Chondrocyte (in vitro differentiated cells): Measurements from ENCODE around the gene NPC2. TPM values are rescaled to one million over a fixed set of nuclear protein-coding genes. Genes with fewer than 3 reads are reported as not detected.
A peak's percentile ranks its signal among the peaks of the same experiment; 100 is the strongest.

Experiments
- DNase-seq: peaks from one replicate; pipeline ENCODE4 v3.0.0; 2021; ENCODE audit warnings: mixed read lengths, low spot score
- H3K27ac Mint-ChIP-seq: one replicate; pipeline ENCODE4 v1.8.0; 2021; ENCODE audit warnings: mild to moderate bottlenecking, moderate library complexity, mixed read lengths; ENCODE audit not compliant: unreplicated experiment
- H3K27me3 Mint-ChIP-seq: 2 replicates; pipeline ENCODE4 v1.8.0; 2021; ENCODE audit warnings: low read depth, mixed read lengths
- H3K36me3 Mint-ChIP-seq: 2 replicates; pipeline ENCODE4 v1.8.0; 2021; ENCODE audit warnings: low read depth, mixed read lengths
- H3K4me1 Mint-ChIP-seq: 2 replicates; pipeline ENCODE4 v1.8.0; 2021; ENCODE audit warnings: low read depth, mild to moderate bottlenecking, mixed read lengths
- H3K4me3 Mint-ChIP-seq: one replicate; pipeline ENCODE4 v1.8.0; 2021; ENCODE audit warnings: mild to moderate bottlenecking, moderate library complexity, mixed read lengths; ENCODE audit not compliant: unreplicated experiment
- H3K9me3 Mint-ChIP-seq: 2 replicates; pipeline ENCODE4 v1.8.0; 2021; ENCODE audit warnings: low read depth, mixed read lengths
- CTCF ChIP-seq: fragments of 200-600 bp; sonication (generic); IDR thresholded peaks from 2 replicates; pipeline ENCODE4 v1.5.0; 2021; ENCODE audit warnings: antibody characterized with exemption, mild to moderate bottlenecking, moderate library complexity
- total RNA-seq: library from RNA; stranded (reverse); gene quantifications from 3 replicates; pipeline ENCODE4 v1.2.1, GENCODE V29; 2021

Gene NPC2
- total RNA-seq, 1 donor from 2014 or later: 209 TPM

GRCh38 chr14:74528886-74529285, 35.8 kb upstream of the NPC2 start:
- H3K27me3 Mint-ChIP-seq: no peaks in the 10 kb centered on the region
- no peak for TF ChIP-seq CTCF
- peaks cover 32% of the 10 kb centered on the region for H3K4me1 Mint-ChIP-seq
- H3K36me3 Mint-ChIP-seq: peaks cover 26% of the 10 kb centered on the region
- no peak overlapping the region for H3K4me3 Mint-ChIP-seq
- DNase-seq: no peak
- no peak overlapping the region for H3K27ac Mint-ChIP-seq
- no peaks in the 10 kb centered on the region for H3K9me3 Mint-ChIP-seq

DNA sequence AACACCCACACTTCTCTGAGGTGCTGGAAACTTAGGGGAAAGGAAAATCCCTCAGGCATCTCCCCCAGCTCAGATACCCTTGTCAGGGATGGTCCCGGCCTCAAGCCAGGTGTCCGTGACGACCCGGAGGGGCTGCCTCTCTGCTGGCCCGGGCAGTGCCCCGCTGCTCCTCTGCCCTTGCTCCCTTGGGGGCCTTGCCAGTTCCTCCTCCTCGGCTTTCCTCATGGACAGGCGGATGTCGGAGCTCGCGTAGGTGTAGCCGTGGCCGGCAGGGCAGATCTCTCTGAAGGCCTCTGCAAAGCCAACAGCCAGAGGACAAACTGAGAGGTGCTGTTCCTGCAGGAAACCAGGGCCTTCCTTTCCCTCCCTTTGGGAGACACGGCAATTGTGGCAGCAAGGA, 35.3 kb upstream of the NPC2 start:
- Mint-ChIP-seq H3K27me3 (no peaks in the 10 kb centered on the region), H3K36me3 (peaks cover 25% of the 10 kb centered on the region), H3K4me3 (no peak overlapping the region), H3K9me3 (no peaks in the 10 kb centered on the region), H3K27ac (no peak overlapping the region), H3K4me1 (peaks cover 32% of the 10 kb centered on the region)
- DNase-seq: no peak
- no peak for TF ChIP-seq CTCF

DNA sequence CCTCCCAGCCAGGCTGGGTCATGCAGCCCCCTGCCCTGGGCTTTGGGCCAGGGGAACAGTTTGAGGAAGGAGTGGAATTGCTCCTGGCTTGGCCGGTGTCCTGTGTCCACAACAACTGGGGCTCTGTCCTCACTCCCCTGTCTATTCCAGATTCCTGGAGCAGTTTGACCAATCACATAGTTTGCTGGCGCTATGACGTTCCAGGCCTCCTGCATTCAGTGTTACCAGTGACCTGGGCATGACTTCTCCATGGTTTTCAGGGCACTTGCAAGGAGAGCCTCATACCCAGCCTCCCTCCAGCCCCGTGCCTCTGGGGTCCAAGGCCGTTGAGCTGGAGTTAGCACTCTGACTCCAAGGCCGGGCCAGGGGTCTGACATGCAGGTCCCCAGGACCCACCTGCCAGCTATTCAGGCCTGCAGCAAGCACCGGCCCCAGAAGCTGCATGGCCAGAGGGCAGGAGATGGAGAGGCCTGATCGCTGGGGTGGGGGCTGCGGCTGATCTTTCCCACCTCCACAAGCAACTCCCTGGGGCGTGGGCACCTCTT, 34.7 kb upstream of the NPC2 start:
- Mint-ChIP-seq H3K27me3 (no peaks in the 10 kb centered on the region), H3K4me3 (no peak overlapping the region), H3K36me3 (peaks cover 24% of the 10 kb centered on the region), H3K9me3 (no peaks in the 10 kb centered on the region), H3K4me1 (peaks cover 32% of the 10 kb centered on the region), H3K27ac (no peak overlapping the region)
- no peak for TF ChIP-seq CTCF
- no peak for DNase-seq

- Mint-ChIP-seq H3K4me1 (peaks cover 27% of the 10 kb centered on the region), H3K9me3 (no peaks in the 10 kb centered on the region), H3K27me3 (no peaks in the 10 kb centered on the region), H3K36me3 (peaks cover 27% of the 10 kb centered on the region), H3K27ac (no peak overlapping the region), H3K4me3 (no peak overlapping the region)
- DNase-seq: no peak
- no peak for TF ChIP-seq CTCF
These were observed 33.9 kb upstream of the NPC2 start for GRCh38 chr14:74526854-74527585.

DNA sequence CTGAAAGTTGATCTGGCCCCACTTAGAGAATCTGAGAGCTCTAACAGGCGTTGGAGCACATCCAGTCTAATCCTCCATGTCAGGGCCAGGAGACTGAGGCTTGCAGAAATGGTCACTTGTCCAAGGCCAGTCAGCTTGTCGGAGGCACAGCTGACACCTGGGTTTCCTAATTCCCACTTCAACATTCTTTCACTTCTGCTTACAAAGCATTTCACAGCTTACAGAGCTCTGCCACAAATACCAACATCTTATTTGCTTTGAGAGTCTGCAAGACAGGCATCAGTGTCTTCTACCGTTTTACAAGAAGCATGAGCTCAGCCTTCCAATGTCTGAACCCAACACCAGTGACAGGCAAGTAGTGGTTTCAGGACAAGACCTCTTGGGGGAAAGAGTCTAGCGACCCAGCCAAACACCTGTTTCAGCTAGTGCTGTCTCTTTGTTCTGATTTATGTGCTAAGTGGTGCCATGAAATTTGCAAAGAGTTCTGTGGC, 32.3 kb upstream of the NPC2 start:
- peak overlapping the region; percentile 51 for H3K27ac Mint-ChIP-seq
- H3K27me3 Mint-ChIP-seq: no peaks in the 10 kb centered on the region
- DNase-seq: no peak
- H3K4me1 Mint-ChIP-seq: peaks cover 20% of the 10 kb centered on the region
- H3K9me3 Mint-ChIP-seq: no peaks in the 10 kb centered on the region
- peaks cover 26% of the 10 kb centered on the region for H3K36me3 Mint-ChIP-seq
- TF ChIP-seq CTCF: no peak
- H3K4me3 Mint-ChIP-seq: no peak overlapping the region
